OCI-LY7 (cell line): ENCODE results near the gene ZIK1. TPM values are rescaled to one million over a fixed set of nuclear protein-coding genes. Genes with fewer than 3 reads are reported as not detected.

ENCODE experiments used
- BruUV-seq: library from RNA; stranded (reverse); fragments of 400-500 nt; replicated peaks from 2 replicates; lab custom pipeline; 2021; lab: Mats Ljungman, UMichigan
- CTCF ChIA-PET: fragments of 300-600 bp; sonication (Branson Sonifier 250); formaldehyde crosslinking; loops from one replicate; lab custom pipeline; 2022; ENCODE audit warnings: antibody characterized with exemption; ENCODE audit not compliant: unreplicated experiment; lab: Charles Lee
- POLR2A ChIA-PET: fragments of 300-600 bp; sonication (Branson Sonifier 250); formaldehyde crosslinking; loops from one replicate; lab custom pipeline; 2022; ENCODE audit warnings: antibody characterized with exemption; lab: Charles Lee
- DNase-seq: peaks from one replicate; pipeline ENCODE4 v3.0.0-alpha.2; 2015; ENCODE audit warnings: low spot score
- H2AFZ ChIP-seq: fragments of 200-600 bp; sonication (generic), shearing (Covaris generic); 2 replicates; pipeline ENCODE4 v1.6.1; 2014; ENCODE audit warnings: mild to moderate bottlenecking, antibody characterized with exemption, low read length, moderate library complexity
- H3K27ac ChIP-seq: fragments of 200-600 bp; sonication (generic); 2 replicates; pipeline ENCODE4 v1.5.1; 2014; ENCODE audit warnings: mixed run types, low read depth, mild to moderate bottlenecking, moderate library complexity, low read length, inconsistent platforms; ENCODE audit not compliant: poor library complexity, severe bottlenecking
- H3K36me3 ChIP-seq: fragments of 200-600 bp; sonication (generic); 2 replicates; pipeline ENCODE4 v1.6.1; 2014; ENCODE audit warnings: mild to moderate bottlenecking, antibody characterized with exemption, low read length, moderate library complexity, mixed read lengths; ENCODE audit not compliant: insufficient read depth
- H3K4me1 ChIP-seq: fragments of 200-600 bp; sonication (generic); 2 replicates; pipeline ENCODE4 v1.5.1; 2014; ENCODE audit warnings: mild to moderate bottlenecking, low read length; ENCODE audit not compliant: insufficient read depth, poor library complexity, severe bottlenecking
- H3K4me2 ChIP-seq: fragments of 200-600 bp; sonication (generic); 2 replicates; pipeline ENCODE4 v1.6.1; 2014; ENCODE audit warnings: mild to moderate bottlenecking, low read length
- H3K4me3 ChIP-seq: fragments of 200-600 bp; sonication (generic); 2 replicates; pipeline ENCODE4 v1.5.1; 2014; ENCODE audit warnings: mild to moderate bottlenecking, low read depth, low read length; ENCODE audit not compliant: poor library complexity, severe bottlenecking
- H3K79me2 ChIP-seq: fragments of 200-600 bp; sonication (generic); 2 replicates; pipeline ENCODE4 v1.6.1; 2016; ENCODE audit warnings: low read depth, mild to moderate bottlenecking, low read length, moderate library complexity, mixed read lengths; ENCODE audit not compliant: insufficient read depth
- H3K9me2 ChIP-seq: fragments of 200-600 bp; sonication (generic); 2 replicates; pipeline ENCODE4 v1.6.1; 2016; ENCODE audit warnings: mild to moderate bottlenecking, low read length, mixed read lengths; ENCODE audit not compliant: insufficient read depth
- H3K9me3 ChIP-seq: fragments of 200-600 bp; sonication (generic); 2 replicates; pipeline ENCODE4 v1.6.1; 2014; ENCODE audit warnings: mild to moderate bottlenecking, mixed run types, low read length, mixed read lengths
- H4K20me1 ChIP-seq: fragments of 200-600 bp; sonication (generic); 2 replicates; pipeline ENCODE4 v1.6.1; 2014; ENCODE audit warnings: mild to moderate bottlenecking, antibody characterized with exemption, low read length, moderate library complexity, mixed read lengths; ENCODE audit not compliant: insufficient read depth
- CTCF ChIP-seq: fragments of 200-600 bp; sonication (generic); conservative IDR thresholded peaks from 2 replicates; pipeline ENCODE4 v1.5.1; 2014; ENCODE audit warnings: mild to moderate bottlenecking, antibody characterized with exemption, low read length, moderate library complexity, mixed read lengths
- EZH2phosphoT487 ChIP-seq: fragments of 200-600 bp; sonication (generic); IDR thresholded peaks from 2 replicates; pipeline ENCODE4 v1.6.1; 2018; ENCODE audit warnings: low read depth, borderline replicate concordance, mild to moderate bottlenecking, mixed run types, antibody characterized with exemption, low read length, moderate library complexity, mixed read lengths
- intact Hi-C: fragments of 100-400 bp; cut with micrococcal nuclease; formaldehyde crosslinking; loops from one replicate; pipeline ENCODE4 v1.10.0; 2022; ENCODE audit not compliant: unreplicated experiment
- total RNA-seq, 2 experiments: library from RNA; depleted of rRNA in 1 of 2; stranded (reverse); fragments of >200 nt in 1 of 2; shearing (Covaris generic) in 1 of 2; gene quantifications; 2 replicates each; pipeline ENCODE4 v1.2.3, GENCODE V29; 2014 to 2022

The ZIK1 gene
- total RNA-seq, 2 experiments from 2014 or later = 0.47 TPM; not detected in 1

GRCh38 chr19:57570707-57571106 lies 13.2 kb upstream of the ZIK1 start:
- DNase-seq = no peak
- H3K4me3 ChIP-seq = no peak overlapping the region
- H3K9me2 ChIP-seq = no peaks in the 10 kb centered on the region
- CTCF ChIA-PET = no interaction called here
- H3K4me2 ChIP-seq = no peak overlapping the region
- BruUV-seq = no TSS peak
- intact Hi-C loops = no loop called here
- no peaks in the 10 kb centered on the region for H4K20me1 ChIP-seq
- H3K36me3 ChIP-seq = peaks cover 52% of the 10 kb centered on the region
- H3K4me1 ChIP-seq = no peaks in the 10 kb centered on the region
- no peaks in the 10 kb centered on the region for H3K79me2 ChIP-seq
- POLR2A ChIA-PET = no interaction called here
- H3K27ac ChIP-seq = no peak overlapping the region
- TF ChIP-seq CTCF (no peak), EZH2phosphoT487 (no peak)
- H2AFZ ChIP-seq = no peak overlapping the region
- peaks cover 35% of the 10 kb centered on the region for H3K9me3 ChIP-seq

- no peak overlapping the region for H2AFZ ChIP-seq
- DNase-seq = no peak
- BruUV-seq = no TSS peak
- no peaks in the 10 kb centered on the region for H3K79me2 ChIP-seq
- TF ChIP-seq EZH2phosphoT487 (no peak), CTCF (no peak)
- CTCF ChIA-PET = no interaction called here
- POLR2A ChIA-PET = no interaction called here
- peaks cover 69% of the 10 kb centered on the region for H3K36me3 ChIP-seq
- no peak overlapping the region for H3K4me2 ChIP-seq
- no peak overlapping the region for H3K27ac ChIP-seq
- H3K9me2 ChIP-seq = no peaks in the 10 kb centered on the region
- H3K4me1 ChIP-seq = peaks cover 2% of the 10 kb centered on the region
- H4K20me1 ChIP-seq = no peaks in the 10 kb centered on the region
- intact Hi-C loops = no loop called here
- no peak overlapping the region for H3K4me3 ChIP-seq
- H3K9me3 ChIP-seq = peaks cover 23% of the 10 kb centered on the region; the same call in 1 of the 2 replicates
Observed at GRCh38 chr19:57572415-57572947, 11.5 kb upstream of the ZIK1 start.

GRCh38 chr19:57576661-57577060 lies 7.3 kb upstream of the ZIK1 start:
- Histone ChIP-seq H3K27ac (no peak overlapping the region), H3K9me3 (peaks cover 36% of the 10 kb centered on the region), H3K4me1 (peaks cover 9% of the 10 kb centered on the region), H3K4me3 (no peak overlapping the region), H3K9me2 (no peaks in the 10 kb centered on the region), H3K4me2 (no peak overlapping the region), H3K36me3 (peaks cover 61% of the 10 kb centered on the region), H4K20me1 (no peaks in the 10 kb centered on the region), H3K79me2 (peaks cover 3% of the 10 kb centered on the region; the same call in 1 of the 2 replicates), H2AFZ (no peak overlapping the region)
- POLR2A ChIA-PET = no interaction called here
- intact Hi-C loops = no loop called here
- BruUV-seq = no TSS peak
- no peak for TF ChIP-seq EZH2phosphoT487
- no peak for TF ChIP-seq CTCF
- CTCF ChIA-PET = no interaction called here
- no peak for DNase-seq
